Kidney epithelial cell (primary cell): ENCODE results near the gene APP. TPM values are rescaled to one million over a fixed set of nuclear protein-coding genes. Genes with fewer than 3 reads are reported as not detected.

ENCODE experiments used
- DNase-seq: peaks from one replicate; pipeline ENCODE4 v3.0.0-alpha.2; 2010; ENCODE audit warnings: low read depth
- H3K27me3 ChIP-seq: 2 replicates; pipeline ENCODE4 v1.6.0; 2011; ENCODE audit warnings: low read length; ENCODE audit not compliant: control insufficient read depth, insufficient read depth
- H3K36me3 ChIP-seq: 2 replicates; pipeline ENCODE4 v1.5.1; 2011; ENCODE audit warnings: low read length; ENCODE audit not compliant: control insufficient read depth, insufficient read depth
- H3K4me3 ChIP-seq: 2 replicates; pipeline ENCODE4 v1.5.1; 2011; ENCODE audit warnings: low read depth, mild to moderate bottlenecking, control low read depth, low read length
- total RNA-seq: library from RNA; depleted of rRNA; stranded (reverse); fragments of >200 nt; gene quantifications from 2 replicates; pipeline ENCODE4 v1.2.3, GENCODE V29; 2015
- TF ChIP-seq, protein P1 (sequence below): IDR thresholded peaks from 2 replicates; pipeline ENCODE4 v1.5.1; 2011; ENCODE audit warnings: mild to moderate bottlenecking, moderate library complexity, low read length, control low read depth, inconsistent platforms; ENCODE audit not compliant: insufficient read depth, poor library complexity, severe bottlenecking

Gene APP
- total RNA-seq, 1 donor from 2014 or later: 624 TPM

DNA sequence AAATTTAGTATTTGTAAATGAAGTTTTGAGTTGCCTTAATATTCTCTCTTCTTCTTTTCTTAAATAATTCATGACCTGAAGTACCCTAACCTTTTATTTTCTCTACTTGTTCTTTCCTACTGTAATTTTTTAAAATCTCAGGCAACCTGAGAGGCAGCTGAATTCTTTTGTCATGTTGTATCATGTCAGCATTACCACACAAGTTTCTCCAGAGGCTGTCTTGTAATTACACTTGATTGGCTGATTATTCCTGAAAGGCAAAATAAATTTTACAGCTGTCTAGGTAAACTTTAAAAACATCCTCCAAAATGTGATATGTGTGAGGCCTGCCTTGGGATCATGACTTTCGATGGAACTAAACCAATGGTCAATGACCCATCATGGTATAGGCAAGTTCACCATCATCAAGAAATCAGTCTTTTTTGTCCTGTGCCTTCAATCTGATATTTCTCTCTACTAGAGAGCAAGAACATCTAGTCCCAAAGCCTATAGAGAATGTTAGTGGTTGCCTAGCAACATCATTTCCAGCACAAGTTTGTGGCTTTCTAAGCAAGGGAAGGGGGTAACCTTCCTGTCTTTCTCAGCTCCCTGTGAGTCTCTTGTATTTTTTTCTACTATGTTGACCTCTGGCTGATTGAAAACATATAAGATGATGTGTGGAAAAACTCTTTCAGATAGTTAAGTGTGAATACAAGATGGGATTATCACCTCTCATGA is 320.3 kb downstream of the APP start:
- TF ChIP-seq, protein P1, sequence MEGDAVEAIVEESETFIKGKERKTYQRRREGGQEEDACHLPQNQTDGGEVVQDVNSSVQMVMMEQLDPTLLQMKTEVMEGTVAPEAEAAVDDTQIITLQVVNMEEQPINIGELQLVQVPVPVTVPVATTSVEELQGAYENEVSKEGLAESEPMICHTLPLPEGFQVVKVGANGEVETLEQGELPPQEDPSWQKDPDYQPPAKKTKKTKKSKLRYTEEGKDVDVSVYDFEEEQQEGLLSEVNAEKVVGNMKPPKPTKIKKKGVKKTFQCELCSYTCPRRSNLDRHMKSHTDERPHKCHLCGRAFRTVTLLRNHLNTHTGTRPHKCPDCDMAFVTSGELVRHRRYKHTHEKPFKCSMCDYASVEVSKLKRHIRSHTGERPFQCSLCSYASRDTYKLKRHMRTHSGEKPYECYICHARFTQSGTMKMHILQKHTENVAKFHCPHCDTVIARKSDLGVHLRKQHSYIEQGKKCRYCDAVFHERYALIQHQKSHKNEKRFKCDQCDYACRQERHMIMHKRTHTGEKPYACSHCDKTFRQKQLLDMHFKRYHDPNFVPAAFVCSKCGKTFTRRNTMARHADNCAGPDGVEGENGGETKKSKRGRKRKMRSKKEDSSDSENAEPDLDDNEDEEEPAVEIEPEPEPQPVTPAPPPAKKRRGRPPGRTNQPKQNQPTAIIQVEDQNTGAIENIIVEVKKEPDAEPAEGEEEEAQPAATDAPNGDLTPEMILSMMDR: no peak
- Histone ChIP-seq H3K36me3 (no peaks in the 10 kb centered on the region), H3K4me3 (no peak overlapping the region), H3K27me3 (no peaks in the 10 kb centered on the region)
- DNase-seq: no peak

DNA sequence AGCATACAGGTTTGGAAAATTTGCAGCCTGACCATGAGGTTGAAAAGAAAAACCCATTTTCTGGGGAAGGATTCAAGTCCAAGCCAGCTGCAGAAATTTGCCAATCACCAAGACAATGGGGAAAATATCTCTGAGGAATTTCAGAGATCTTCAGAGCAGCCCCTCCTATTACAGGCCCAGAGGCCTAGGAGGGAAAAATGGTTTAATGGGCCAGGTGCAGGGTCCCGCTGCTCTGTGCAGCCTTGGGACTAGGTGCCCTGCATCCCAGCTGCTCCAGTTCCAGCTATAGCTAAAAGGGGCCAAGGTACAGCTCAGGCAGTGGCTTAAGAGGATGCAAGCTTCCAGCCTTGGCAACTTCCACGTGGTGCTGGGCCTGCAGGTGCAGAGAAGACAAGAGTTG is 322.3 kb downstream of the APP start:
- no peak overlapping the region for H3K4me3 ChIP-seq
- TF ChIP-seq, protein P1: no peak
- H3K36me3 ChIP-seq: no peaks in the 10 kb centered on the region
- DNase-seq: no peak
- no peaks in the 10 kb centered on the region for H3K27me3 ChIP-seq

DNA sequence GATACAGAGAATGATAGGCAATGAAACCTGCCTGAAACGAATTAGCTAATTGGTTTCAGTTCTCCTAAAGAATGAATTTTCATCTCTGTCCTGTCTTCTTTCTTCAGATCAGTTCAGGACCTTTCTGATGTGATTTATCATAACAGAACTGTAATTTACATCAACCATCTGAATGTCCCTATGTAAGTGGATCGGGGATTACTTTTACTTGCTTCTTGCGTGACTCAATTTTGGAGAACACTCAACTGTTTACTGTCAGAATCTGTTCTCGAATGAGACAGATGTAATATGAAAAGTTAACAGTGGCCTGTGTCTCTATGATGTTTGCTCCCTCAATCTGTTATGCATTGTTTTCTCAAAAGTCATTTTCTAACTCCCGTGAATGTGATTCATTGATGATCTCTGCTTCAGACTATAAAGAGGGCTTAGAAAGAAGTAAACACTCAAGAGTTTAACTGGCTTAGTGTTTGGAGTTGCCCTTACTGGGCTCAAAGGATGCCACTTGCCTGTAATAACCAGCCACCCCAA is 324.8 kb downstream of the APP start:
- TF ChIP-seq, protein P1: no peak
- no peak overlapping the region for H3K4me3 ChIP-seq
- no peaks in the 10 kb centered on the region for H3K27me3 ChIP-seq
- H3K36me3 ChIP-seq: no peaks in the 10 kb centered on the region
- no peak for DNase-seq

DNA sequence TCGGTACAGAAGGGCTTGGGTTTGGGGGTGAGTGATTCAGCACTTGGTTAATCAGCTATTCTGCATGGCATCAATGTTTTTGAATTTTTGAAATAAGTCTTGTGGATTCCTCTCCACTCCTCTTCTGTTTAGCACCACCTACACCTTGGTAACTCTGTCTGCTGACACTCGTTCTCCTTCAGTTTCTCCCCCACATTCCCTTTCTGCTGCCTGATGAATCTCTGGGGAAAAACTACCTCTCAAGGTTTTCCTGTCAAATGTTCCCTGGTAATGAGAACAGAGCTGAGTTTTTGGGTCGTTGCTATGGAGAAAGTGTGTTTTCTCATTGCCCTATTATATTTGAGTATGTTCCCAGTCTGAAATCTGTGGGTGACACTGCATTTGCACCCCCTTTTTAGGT is 327.6 kb downstream of the APP start:
- Histone ChIP-seq H3K4me3 (no peak overlapping the region), H3K27me3 (no peaks in the 10 kb centered on the region), H3K36me3 (no peaks in the 10 kb centered on the region)
- no peak for DNase-seq
- TF ChIP-seq, protein P1: no peak

DNA sequence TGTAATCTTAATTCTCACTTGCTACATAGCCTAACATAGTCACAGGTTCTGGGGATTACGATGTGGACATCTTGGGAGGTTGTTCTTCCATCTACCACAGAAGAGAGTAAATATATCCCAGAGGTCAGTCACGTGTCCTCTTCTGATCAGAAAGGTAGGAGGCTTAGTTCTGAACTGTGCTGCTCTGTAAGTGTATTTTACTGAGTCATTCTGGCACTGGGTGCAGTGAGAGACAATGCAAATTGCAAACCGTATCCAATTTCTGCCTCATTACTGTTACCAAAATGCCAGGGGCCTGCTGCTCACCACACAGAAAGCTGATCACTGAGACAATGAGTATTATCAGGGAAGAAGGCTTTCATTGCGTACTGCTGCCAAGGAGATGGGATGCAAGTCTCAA is 331.8 kb downstream of the APP start:
- no peak for DNase-seq
- no peak overlapping the region for H3K4me3 ChIP-seq
- no peaks in the 10 kb centered on the region for H3K27me3 ChIP-seq
- TF ChIP-seq, protein P1: no peak
- H3K36me3 ChIP-seq: no peaks in the 10 kb centered on the region
